ENCODE measurements around the gene NMT1. TPM values are rescaled to one million over a fixed set of nuclear protein-coding genes. Genes with fewer than 3 reads are reported as not detected.

NMT1 gene
- total and polyA plus RNA-seq, 2 of the 13 experiments (the other 11 are each of a cell fraction or from before 2014, with no cell fraction given) = 75.7 to 142 TPM

- Histone ChIP-seq H4K20me1 (ENCODE audit: insufficient read depth, low read length) (peaks cover 4% of the 10 kb centered on the region; the same call in 1 of the 2 replicates), H3K27me3 (ENCODE audit: control insufficient read depth in 1 of 2, insufficient read depth in 2 of 2, low read length in 2 of 2) (no peaks in the 10 kb centered on the region; a peak in 2 of 5 replicates), H3K36me3 (replicated peaks in 1 of 2; ENCODE audit: control insufficient read depth in 1 of 2, insufficient read depth in 2 of 2, low read length in 2 of 2) (no peaks in the 10 kb centered on the region; a peak in 1 of 5 replicates), H3K4me2 (ENCODE audit: low read depth, low read length) (no peak overlapping the region), H3K4me3 (replicated peaks in 1 of 3; ENCODE audit: insufficient read depth in 1 of 3, low read depth in 2 of 3, low read length in 3 of 3) (no peak overlapping the region), H3K9ac (ENCODE audit: insufficient read depth, low read depth, low read length) (no peak overlapping the region), H2AFZ (ENCODE audit: low read length) (no peak overlapping the region), H3K79me2 (ENCODE audit: insufficient read depth, low read length) (peaks cover 3% of the 10 kb centered on the region), H3K9me3 (ENCODE audit: low read length) (no peaks in the 10 kb centered on the region), H3K4me1 (ENCODE audit: insufficient read depth, low read length) (peaks cover 11% of the 10 kb centered on the region), H3K27ac (ENCODE audit: extremely low read length, insufficient read depth, low read length) (no peak overlapping the region)
- intact Hi-C loops (cut with micrococcal nuclease; ENCODE audit: unreplicated experiment) = no loop called here
- ATAC-seq (no peak), FAIRE-seq (no peak), DNase-seq (ENCODE audit: low spot score) (no peak)
- ChIA-PET CTCF (ENCODE audit: low intra/inter-chr PET ratio, low total read pairs) (no interaction called here), POLR2A (no interaction called here)
- 92% methylated on average over 19 of the region's 21 CpGs for WGBS (ENCODE audit: low lambda C conversion rate)
- in situ Hi-C loops (cut with HindIII; ENCODE audit: extremely low pct_ligation_motif_present, low pct_unique_long_range_greater_than_20kb) = no loop called here
- BruUV-seq (replicated peaks) = no TSS peak
- TF ChIP-seq MATR3 (CRISPR knock-in tag; IDR thresholded peaks at IDR 0.05) (no peak), SIN3B (IDR thresholded peaks at IDR 0.05; ENCODE audit: low read length) (no peak), CREBL2 (CRISPR knock-in tag; IDR thresholded peaks at IDR 0.05; ENCODE audit: borderline replicate concordance) (no peak), ZBTB21 (CRISPR knock-in tag; IDR thresholded peaks at IDR 0.05) (no peak), RBFOX2 (IDR thresholded peaks at IDR 0.05; ENCODE audit: low read depth, low read length) (peak; percentile 50), ZFP90 (CRISPR knock-in tag; IDR thresholded peaks at IDR 0.05; ENCODE audit: borderline replicate concordance) (no peak), ZNF792 (CRISPR knock-in tag; IDR thresholded peaks at IDR 0.05) (no peak), ZFX (CRISPR knock-in tag; IDR thresholded peaks at IDR 0.05; ENCODE audit: low read depth) (no peak), SRY (CRISPR knock-in tag; IDR thresholded peaks at IDR 0.05) (no peak), ZNF44 (CRISPR knock-in tag; IDR thresholded peaks at IDR 0.05) (no peak), KAT2B (IDR thresholded peaks at IDR 0.05; ENCODE audit: borderline replicate concordance, low read depth, low read length) (no peak), ZNF709 (CRISPR knock-in tag; IDR thresholded peaks at IDR 0.05) (no peak), PCBP1 (IDR thresholded peaks at IDR 0.05; ENCODE audit: borderline replicate concordance, low read depth, low read length) (0 out of 2 replicates have a peak, but pooled peaks have one; percentile 18), ZNF616 (CRISPR knock-in tag; IDR thresholded peaks at IDR 0.05; ENCODE audit: low read depth) (no peak), AKAP8 (CRISPR knock-in tag; IDR thresholded peaks at IDR 0.05) (peak; percentile 60; the same call in 1 of the 2 replicates), ZNF367 (CRISPR knock-in tag; IDR thresholded peaks at IDR 0.05; ENCODE audit: borderline replicate concordance) (no peak), JARID2 (CRISPR knock-in tag; IDR thresholded peaks at IDR 0.05; ENCODE audit: insufficient replicate concordance) (no peak), ARID5B (CRISPR knock-in tag; IDR thresholded peaks at IDR 0.05) (no peak), GZF1 (CRISPR knock-in tag; IDR thresholded peaks at IDR 0.05) (no peak), CBFB (CRISPR knock-in tag; IDR thresholded peaks at IDR 0.05) (no peak)
- TF ChIP-seq, protein P1, sequence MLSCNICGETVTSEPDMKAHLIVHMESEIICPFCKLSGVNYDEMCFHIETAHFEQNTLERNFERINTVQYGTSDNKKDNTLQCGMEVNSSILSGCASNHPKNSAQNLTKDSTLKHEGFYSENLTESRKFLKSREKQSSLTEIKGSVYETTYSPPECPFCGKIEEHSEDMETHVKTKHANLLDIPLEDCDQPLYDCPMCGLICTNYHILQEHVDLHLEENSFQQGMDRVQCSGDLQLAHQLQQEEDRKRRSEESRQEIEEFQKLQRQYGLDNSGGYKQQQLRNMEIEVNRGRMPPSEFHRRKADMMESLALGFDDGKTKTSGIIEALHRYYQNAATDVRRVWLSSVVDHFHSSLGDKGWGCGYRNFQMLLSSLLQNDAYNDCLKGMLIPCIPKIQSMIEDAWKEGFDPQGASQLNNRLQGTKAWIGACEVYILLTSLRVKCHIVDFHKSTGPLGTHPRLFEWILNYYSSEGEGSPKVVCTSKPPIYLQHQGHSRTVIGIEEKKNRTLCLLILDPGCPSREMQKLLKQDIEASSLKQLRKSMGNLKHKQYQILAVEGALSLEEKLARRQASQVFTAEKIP (CRISPR knock-in tag; IDR thresholded peaks at IDR 0.05; ENCODE audit: borderline replicate concordance) = no peak
These were observed 82.7 kb downstream of the NMT1 start for GRCh38 chr17:45143767-45144198.

All from HepG2 (cell line).